Ishikawa (cell line): ENCODE measurements around the gene PNPO.

Experiments
- CEBPB ChIP-seq: IDR thresholded peaks from 2 replicates; pipeline ENCODE4 v1.6.1; 2012
- CREB1 ChIP-seq: IDR thresholded peaks from 2 replicates; pipeline ENCODE4 v1.6.1; 2012; ENCODE audit warnings: low read depth
- ZBTB7A ChIP-seq: IDR thresholded peaks from 2 replicates; pipeline ENCODE4 v1.6.1; 2012; ENCODE audit warnings: low read depth
- TF ChIP-seq, protein P1 (sequence below): IDR thresholded peaks from 2 replicates; pipeline ENCODE4 v1.6.1; 2012

DNA sequence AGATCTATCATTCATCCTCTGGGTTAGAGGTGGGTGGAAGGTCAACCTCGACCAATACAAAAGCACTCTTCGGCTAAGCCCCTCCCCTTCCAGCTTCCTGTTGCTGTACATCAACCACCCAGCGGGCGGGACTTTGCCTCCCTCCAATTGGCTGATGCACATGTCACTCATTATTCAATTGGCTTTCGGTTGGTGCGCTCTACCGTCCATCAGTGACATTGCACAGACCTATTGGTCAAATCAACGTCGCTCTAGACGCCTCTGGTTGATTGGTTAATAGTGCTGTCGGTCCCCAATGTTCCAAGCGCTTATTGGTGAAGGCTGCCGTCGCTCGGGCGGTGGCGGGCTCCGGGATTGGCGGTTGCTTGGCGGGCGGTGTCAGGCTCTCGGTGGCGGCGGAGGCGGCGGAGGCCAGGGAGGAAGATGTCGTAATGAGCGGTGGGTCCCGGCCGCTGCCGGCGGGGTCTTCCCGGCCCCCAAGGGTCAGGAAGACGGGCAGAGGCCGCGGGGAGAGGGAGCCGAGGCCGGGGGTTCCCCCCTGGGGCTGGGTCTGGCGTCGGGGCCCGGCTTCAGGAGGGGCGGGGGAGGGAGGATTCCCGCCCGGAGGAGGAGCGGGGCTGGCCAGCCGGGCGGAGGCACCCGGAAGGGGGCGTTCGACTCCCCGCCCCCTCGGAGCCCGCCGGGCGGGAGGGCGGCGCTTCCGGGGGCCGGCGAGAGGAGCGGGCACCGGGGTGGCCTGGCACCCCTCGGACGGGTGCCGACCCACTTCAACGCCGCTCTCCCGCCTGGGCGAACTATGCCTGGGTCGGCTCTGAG, 45.3 kb upstream of the PNPO start, which contains the start of gene SP2:
- TF ChIP-seq, protein P1, sequence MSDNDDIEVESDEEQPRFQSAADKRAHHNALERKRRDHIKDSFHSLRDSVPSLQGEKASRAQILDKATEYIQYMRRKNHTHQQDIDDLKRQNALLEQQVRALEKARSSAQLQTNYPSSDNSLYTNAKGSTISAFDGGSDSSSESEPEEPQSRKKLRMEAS: peak; percentile 57; the same call in 1 of the 2 replicates
- TF ChIP-seq CREB1: peak; percentile 85
- no peak; the same call in 1 of the 2 replicates for TF ChIP-seq ZBTB7A
- peak; percentile 54; the same call in 1 of the 2 replicates for TF ChIP-seq CEBPB
